Transverse colon (tissue), 4 donors: Measurements from ENCODE around the gene KRTAP4-6. TPM values are rescaled to one million over a fixed set of nuclear protein-coding genes. Genes with fewer than 3 reads are reported as not detected.
"Not testable (repeated sequence)": the region's sequence is repeated elsewhere in the genome, so short reads cannot be mapped to it uniquely, and the experiment has no call there.

Experiments used
- DNase-seq: peaks from one replicate; pipeline ENCODE4 v3.0.0-alpha.2; 2019
- H3K27ac ChIP-seq, 4 donors: fragments of 200-600 bp; sonication (generic); 2 replicates each; pipeline ENCODE4 v1.5.1; 2016 to 2018; ENCODE audit warnings: inconsistent platforms in 4 of 4
- H3K27me3 ChIP-seq: fragments of 200-600 bp; sonication (generic); 2 replicates; pipeline ENCODE4 v1.5.1; 2017; ENCODE audit warnings: inconsistent platforms
- H3K36me3 ChIP-seq, 4 donors: fragments of 200-600 bp; sonication (generic); 2 replicates each; pipeline ENCODE4 v1.5.1; 2017 to 2019; ENCODE audit warnings: inconsistent platforms in 4 of 4
- H3K4me1 ChIP-seq, 4 donors: fragments of 200-600 bp; sonication (generic); 2 replicates each; pipeline ENCODE4 v1.5.1; 2017 to 2020; ENCODE audit warnings: inconsistent platforms in 4 of 4
- H3K4me3 ChIP-seq, 4 donors: fragments of 200-600 bp; sonication (generic); 1 replicate in 1 of 4; 2 replicates in 3 of 4; pipeline versions ENCODE4 v1.5.1 to v1.6.1; 2017 to 2019; ENCODE audit warnings: inconsistent platforms in 4 of 4
- H3K9me3 ChIP-seq, 2 donors: fragments of 200-600 bp; sonication (generic); 2 replicates each; pipeline ENCODE4 v1.5.1; 2017 to 2019; ENCODE audit warnings: inconsistent platforms in 2 of 2
- CTCF ChIP-seq, 5 experiments: fragments of 200-600 bp in 3 of 5; fragments of 450-650 bp in 2 of 5; sonication (generic) in 3 of 5; IDR thresholded peaks; 1 replicate in 2 of 5; 2 replicates in 3 of 5; pipeline ENCODE4 v1.5.1; 2016 to 2017; ENCODE audit warnings: antibody characterized with exemption in 5 of 5, inconsistent platforms in 3 of 5, mild to moderate bottlenecking in 2 of 5, moderate library complexity in 1 of 5
- EP300 ChIP-seq: sonication (generic); formaldehyde crosslinking; IDR thresholded peaks from one replicate; pipeline ENCODE4 v1.6.1; 2017; ENCODE audit warnings: antibody characterized with exemption, low read depth
- POLR2A ChIP-seq: fragments of 450-650 bp; IDR thresholded peaks from one replicate; pipeline ENCODE4 v1.6.1; 2016; ENCODE audit warnings: antibody characterized with exemption, mild to moderate bottlenecking, moderate library complexity
- POLR2AphosphoS5 ChIP-seq, 3 donors: sonication (generic); formaldehyde crosslinking; IDR thresholded peaks; one replicate each; pipeline ENCODE4 v1.6.1; 2016; ENCODE audit warnings: antibody characterized with exemption in 3 of 3
- WGBS, 2 donors: methylation state at CpG; one replicate each; pipeline ENCODE4 v1.1.5; 2018; ENCODE audit warnings: low coverage in 1 of 2; 5-methylcytosine and 5-hydroxymethylcytosine counted together
- in situ Hi-C, 4 donors: fragments of 200-750 bp; cut with MboI; loops; one replicate each; pipeline versions ENCODE4 v1.15.0 to v1.15.1; 2017; ENCODE audit warnings: low sequenced_read_pairs in 3 of 4, low pct_ligation_motif_present in 1 of 4, low pct_unique_long_range_greater_than_20kb in 1 of 4
- intact Hi-C: fragments of 100-400 bp; cut with DNase I; formaldehyde crosslinking; loops from one replicate; pipeline ENCODE4 v1.15.1; 2023; ENCODE audit warnings: low total_unique reads
- total RNA-seq, 4 donors: library from RNA; depleted of rRNA; stranded (reverse); fragments of >200 nt; gene quantifications; one replicate each; pipeline ENCODE4 v1.1.0, GENCODE V29; 2016

Gene KRTAP4-6
- total RNA-seq, 4 donors from 2014 or later, result not detected

- no peak for DNase-seq
- 87 to 94% methylated on average over 2 of the region's 2 CpGs for WGBS, 2 donors
- in situ Hi-C loops (no loop called here), intact Hi-C loops (no loop called here)
- Histone ChIP-seq H3K4me1 (no peaks in the 10 kb centered on the region), H3K27ac (no peak overlapping the region), H3K36me3 (no peaks in the 10 kb centered on the region), H3K4me3 (no peak overlapping the region), H3K9me3 (peaks cover 9 to 11% of the 10 kb centered on the region in 2 donors), H3K27me3 (no peaks in the 10 kb centered on the region)
- TF ChIP-seq POLR2A (no peak), EP300 (no peak), CTCF (IDR thresholded peaks at IDR 0.05) (no peak), POLR2AphosphoS5 (IDR thresholded peaks at IDR 0.05) (no peak)
These were observed 4.9 kb upstream of the KRTAP4-6 start for GRCh38 chr17:41145261-41145660.

GRCh38 chr17:41144846-41145245 lies 4.5 kb upstream of the KRTAP4-6 start:
- H3K27ac ChIP-seq, result no peak overlapping the region
- TF ChIP-seq EP300, result no peak
- TF ChIP-seq CTCF (IDR thresholded peaks at IDR 0.05), result no peak
- TF ChIP-seq POLR2AphosphoS5 (IDR thresholded peaks at IDR 0.05), result no peak
- TF ChIP-seq POLR2A, result no peak
- H3K27me3 ChIP-seq, result no peaks in the 10 kb centered on the region
- H3K36me3 ChIP-seq, result no peaks in the 10 kb centered on the region
- peaks cover 10 to 15% of the 10 kb centered on the region in 2 donors for H3K9me3 ChIP-seq
- intact Hi-C loops (no loop called here), in situ Hi-C loops (no loop called here)
- H3K4me3 ChIP-seq, result no peak overlapping the region
- 78 to 89% methylated on average over 1 of the region's 1 CpG for WGBS, 2 donors
- H3K4me1 ChIP-seq, result no peaks in the 10 kb centered on the region
- no peak for DNase-seq

GRCh38 chr17:41141361-41141760 lies 1.0 kb upstream of the KRTAP4-6 start:
- H3K4me1 ChIP-seq, result no peaks in the 10 kb centered on the region
- in situ Hi-C loops (no loop called here), intact Hi-C loops (no loop called here)
- H3K36me3 ChIP-seq, result no peaks in the 10 kb centered on the region
- H3K27me3 ChIP-seq, result peaks cover 7% of the 10 kb centered on the region
- no peak for DNase-seq
- no peak overlapping the region for H3K27ac ChIP-seq
- no peak for TF ChIP-seq POLR2A
- TF ChIP-seq EP300, result no peak
- no peak for TF ChIP-seq CTCF (IDR thresholded peaks at IDR 0.05)
- TF ChIP-seq POLR2AphosphoS5 (IDR thresholded peaks at IDR 0.05), result no peak
- peaks cover 10 to 15% of the 10 kb centered on the region in 2 donors for H3K9me3 ChIP-seq
- H3K4me3 ChIP-seq, result no peak overlapping the region

- H3K27ac ChIP-seq, in situ Hi-C loops, H3K27me3 ChIP-seq, DNase-seq, H3K4me3 ChIP-seq, H3K36me3 ChIP-seq, intact Hi-C loops, H3K4me1 ChIP-seq: not testable (repeated sequence)
- peaks cover 10 to 15% of the 10 kb centered on the region in 2 donors for H3K9me3 ChIP-seq
- 87 to 95% methylated on average over 4 to 12 of the region's 12 CpGs for WGBS, 2 donors
These were observed 479 bp downstream of the KRTAP4-6 start for GRCh38 chr17:41139865-41140264.
